Type B pancreatic cell (in vitro differentiated cells): ENCODE data around the gene GOLGA6L6. TPM values are rescaled to one million over a fixed set of nuclear protein-coding genes. Genes with fewer than 3 reads are reported as not detected.
"Not testable (repeated sequence)": the region's sequence is repeated elsewhere in the genome, so short reads cannot be mapped to it uniquely, and the experiment has no call there.

Experiments
- DNase-seq: peaks from one replicate; pipeline ENCODE4 v3.0.0; 2021; ENCODE audit warnings: mixed read lengths; ENCODE audit not compliant: unreplicated experiment; ENCODE audit errors: extremely low spot score
- H3K27ac Mint-ChIP-seq: 2 replicates; pipeline ENCODE4 v1.8.0; 2021; ENCODE audit warnings: mild to moderate bottlenecking, mixed read lengths
- H3K27me3 Mint-ChIP-seq: 2 replicates; pipeline ENCODE4 v1.8.0; 2021; ENCODE audit warnings: mixed read lengths
- H3K36me3 Mint-ChIP-seq: 2 replicates; pipeline ENCODE4 v1.8.0; 2021; ENCODE audit warnings: mixed read lengths
- H3K4me1 Mint-ChIP-seq: one replicate; pipeline ENCODE4 v1.8.0; 2021; ENCODE audit warnings: mixed read lengths; ENCODE audit not compliant: unreplicated experiment
- H3K4me3 Mint-ChIP-seq: 2 replicates; pipeline ENCODE4 v1.8.0; 2021; ENCODE audit warnings: mild to moderate bottlenecking, mixed read lengths
- H3K9me3 Mint-ChIP-seq: 2 replicates; pipeline ENCODE4 v1.8.0; 2021; ENCODE audit warnings: mixed read lengths
- long read RNA-seq: library from polyadenylated mRNA; unstranded; transcript quantifications from one replicate; pipeline ENCODE4 v2.0.0, GENCODE V29; 2020
- total RNA-seq: library from RNA; stranded (reverse); gene quantifications from 2 replicates; pipeline ENCODE4 v1.2.1, GENCODE V29; 2021; ENCODE audit warnings: low replicate concordance

Gene GOLGA6L6
- total RNA-seq: not detected in 2 replicates
- long read RNA-seq: 0 reads

- not testable (repeated sequence) for DNase-seq, H3K27me3 Mint-ChIP-seq, H3K4me3 Mint-ChIP-seq, H3K9me3 Mint-ChIP-seq, H3K4me1 Mint-ChIP-seq, H3K27ac Mint-ChIP-seq, H3K36me3 Mint-ChIP-seq
These were observed at the start of gene GOLGA6L6 for GRCh38 chr15:20541700-20542099. Gene GOLGA6L6 (minus strand): TSS chr15:20541800. CDS start chr15:20541709, 91 bp downstream.

GRCh38 chr15:20590069-20590468, 48.5 kb upstream of the GOLGA6L6 start:
- not testable (repeated sequence) for H3K27me3 Mint-ChIP-seq, H3K27ac Mint-ChIP-seq, H3K9me3 Mint-ChIP-seq, H3K4me1 Mint-ChIP-seq, H3K36me3 Mint-ChIP-seq, H3K4me3 Mint-ChIP-seq, DNase-seq

- H3K27me3 Mint-ChIP-seq, H3K27ac Mint-ChIP-seq, H3K4me3 Mint-ChIP-seq, H3K4me1 Mint-ChIP-seq, H3K36me3 Mint-ChIP-seq, H3K9me3 Mint-ChIP-seq, DNase-seq: not testable (repeated sequence)
These were observed 45.2 kb upstream of the GOLGA6L6 start for GRCh38 chr15:20586821-20587220.

- H3K9me3 Mint-ChIP-seq, H3K4me3 Mint-ChIP-seq, H3K36me3 Mint-ChIP-seq, H3K27me3 Mint-ChIP-seq, DNase-seq, H3K4me1 Mint-ChIP-seq, H3K27ac Mint-ChIP-seq: not testable (repeated sequence)
These were observed 41.1 kb upstream of the GOLGA6L6 start for GRCh38 chr15:20582726-20583115.

GRCh38 chr15:20582109-20582725, 40.6 kb upstream of the GOLGA6L6 start:
- H3K9me3 Mint-ChIP-seq, H3K4me1 Mint-ChIP-seq, H3K4me3 Mint-ChIP-seq, H3K27me3 Mint-ChIP-seq, H3K27ac Mint-ChIP-seq, H3K36me3 Mint-ChIP-seq, DNase-seq: not testable (repeated sequence)

- not testable (repeated sequence) for H3K27ac Mint-ChIP-seq, H3K9me3 Mint-ChIP-seq, H3K36me3 Mint-ChIP-seq, H3K4me1 Mint-ChIP-seq, DNase-seq, H3K27me3 Mint-ChIP-seq, H3K4me3 Mint-ChIP-seq
These were observed 39.9 kb upstream of the GOLGA6L6 start for GRCh38 chr15:20581261-20582108.

- not testable (repeated sequence) for H3K36me3 Mint-ChIP-seq, H3K9me3 Mint-ChIP-seq, H3K27me3 Mint-ChIP-seq, H3K4me3 Mint-ChIP-seq, H3K27ac Mint-ChIP-seq, H3K4me1 Mint-ChIP-seq
- peak; percentile 16 for DNase-seq
These were observed 38.1 kb upstream of the GOLGA6L6 start for GRCh38 chr15:20579662-20580061.

GRCh38 chr15:20551289-20551688, 9.7 kb upstream of the GOLGA6L6 start:
- DNase-seq: peak; percentile 61
- not testable (repeated sequence) for H3K36me3 Mint-ChIP-seq, H3K27me3 Mint-ChIP-seq, H3K4me3 Mint-ChIP-seq, H3K4me1 Mint-ChIP-seq, H3K9me3 Mint-ChIP-seq, H3K27ac Mint-ChIP-seq

- DNase-seq, H3K4me1 Mint-ChIP-seq, H3K4me3 Mint-ChIP-seq, H3K27me3 Mint-ChIP-seq, H3K27ac Mint-ChIP-seq, H3K9me3 Mint-ChIP-seq, H3K36me3 Mint-ChIP-seq: not testable (repeated sequence)
These were observed 35.5 kb downstream of the GOLGA6L6 start for GRCh38 chr15:20505926-20506658.

GRCh38 chr15:20502839-20503238, 38.8 kb downstream of the GOLGA6L6 start:
- not testable (repeated sequence) for H3K4me3 Mint-ChIP-seq, H3K36me3 Mint-ChIP-seq, H3K27me3 Mint-ChIP-seq, H3K4me1 Mint-ChIP-seq, H3K27ac Mint-ChIP-seq, H3K9me3 Mint-ChIP-seq, DNase-seq

- DNase-seq, H3K36me3 Mint-ChIP-seq, H3K4me1 Mint-ChIP-seq, H3K27me3 Mint-ChIP-seq, H3K4me3 Mint-ChIP-seq, H3K9me3 Mint-ChIP-seq, H3K27ac Mint-ChIP-seq: not testable (repeated sequence)
These were observed 39.9 kb downstream of the GOLGA6L6 start for GRCh38 chr15:20501512-20502222.

GRCh38 chr15:20497781-20498180, 43.8 kb downstream of the GOLGA6L6 start:
- H3K4me1 Mint-ChIP-seq, H3K36me3 Mint-ChIP-seq, H3K9me3 Mint-ChIP-seq, H3K4me3 Mint-ChIP-seq, H3K27me3 Mint-ChIP-seq, H3K27ac Mint-ChIP-seq: not testable (repeated sequence)
- peak; percentile 4 for DNase-seq

- not testable (repeated sequence) for H3K4me1 Mint-ChIP-seq, H3K27me3 Mint-ChIP-seq, H3K36me3 Mint-ChIP-seq, H3K9me3 Mint-ChIP-seq, H3K4me3 Mint-ChIP-seq, DNase-seq, H3K27ac Mint-ChIP-seq
These were observed 48.6 kb downstream of the GOLGA6L6 start for GRCh38 chr15:20493035-20493434.
